Suppressor macrophage treated with lipopolysaccharide for 1 hour (primary cell): ENCODE results near the gene CNOT4.
"Not testable (repeated sequence)": the region's sequence is repeated elsewhere in the genome, so short reads cannot be mapped to it uniquely, and the experiment has no call there.

ENCODE experiments used
- DNase-seq, 3 donors: peaks; one replicate each; pipeline ENCODE4 v3.0.0-alpha.2; 2020 to 2022

Gene CNOT4

GRCh38 chr7:135353832-135354231 lies 156.1 kb downstream of the CNOT4 start:
- peak; percentile 0 to 21 (median 4) for DNase-seq

- no peak for DNase-seq
Observed at GRCh38 chr7:135352285-135352684, 157.6 kb downstream of the CNOT4 start.

GRCh38 chr7:135351070-135351469 lies 158.8 kb downstream of the CNOT4 start:
- DNase-seq, result not testable (repeated sequence)

GRCh38 chr7:135349746-135350145 lies 160.2 kb downstream of the CNOT4 start:
- DNase-seq, result no peak

- no peak for DNase-seq
Observed at GRCh38 chr7:135348493-135348892, 161.4 kb downstream of the CNOT4 start.

GRCh38 chr7:135343361-135343760 lies 166.5 kb downstream of the CNOT4 start:
- no peak for DNase-seq

GRCh38 chr7:135342887-135343286 lies 167.0 kb downstream of the CNOT4 start:
- no peak for DNase-seq

- no peak for DNase-seq
Observed at GRCh38 chr7:135341049-135341448, 168.9 kb downstream of the CNOT4 start.

- DNase-seq, result no peak
Observed at GRCh38 chr7:135337977-135338550, 171.8 kb downstream of the CNOT4 start.

GRCh38 chr7:135337506-135337905 lies 172.4 kb downstream of the CNOT4 start:
- no peak for DNase-seq

- DNase-seq, result peak; percentile 16 to 32 (median 29)
Observed at GRCh38 chr7:135335628-135336139, 174.2 kb downstream of the CNOT4 start.

GRCh38 chr7:135334830-135335543 lies 174.9 kb downstream of the CNOT4 start:
- no peak for DNase-seq

GRCh38 chr7:135333946-135334345 lies 176.0 kb downstream of the CNOT4 start:
- no peak for DNase-seq

- no peak for DNase-seq
Observed at GRCh38 chr7:135333200-135333599, 176.7 kb downstream of the CNOT4 start.

GRCh38 chr7:135330088-135330487 lies 179.8 kb downstream of the CNOT4 start:
- DNase-seq, result no peak

- no peak for DNase-seq
Observed at GRCh38 chr7:135328526-135328925, 181.4 kb downstream of the CNOT4 start.

- no peak for DNase-seq
Observed at GRCh38 chr7:135328053-135328452, 181.8 kb downstream of the CNOT4 start.

GRCh38 chr7:135327458-135327857 lies 182.4 kb downstream of the CNOT4 start:
- no peak for DNase-seq

- DNase-seq, result no peak
Observed at GRCh38 chr7:135326636-135327280, 183.1 kb downstream of the CNOT4 start.

- DNase-seq, result no peak
Observed at GRCh38 chr7:135322571-135323340, 187.1 kb downstream of the CNOT4 start.

- DNase-seq, result peak; percentile 49 to 64 (median 62)
Observed at GRCh38 chr7:135321556-135321955, 188.3 kb downstream of the CNOT4 start.

- not testable (repeated sequence) for DNase-seq
Observed at GRCh38 chr7:135320953-135321352, 188.9 kb downstream of the CNOT4 start.

GRCh38 chr7:135320268-135320667 lies 189.6 kb downstream of the CNOT4 start:
- DNase-seq, result peak; percentile 53 to 79 (median 78)
